GM23248 (cell line): ENCODE measurements around the gene P2RY8.

ENCODE experiments used
- EZH2 ChIP-seq: fragments of 200-600 bp; sonication (generic); IDR thresholded peaks from 2 replicates; pipeline ENCODE4 v1.6.1; 2018; ENCODE audit warnings: antibody characterized with exemption, mild to moderate bottlenecking; ENCODE audit not compliant: insufficient read depth, poor library complexity, severe bottlenecking
- EZH2phosphoT487 ChIP-seq: fragments of 200-600 bp; sonication (generic); IDR thresholded peaks from 2 replicates; pipeline ENCODE4 v1.6.1; 2018; ENCODE audit warnings: antibody characterized with exemption, moderate library complexity, mild to moderate bottlenecking, low read depth; ENCODE audit not compliant: insufficient read depth

DNA sequence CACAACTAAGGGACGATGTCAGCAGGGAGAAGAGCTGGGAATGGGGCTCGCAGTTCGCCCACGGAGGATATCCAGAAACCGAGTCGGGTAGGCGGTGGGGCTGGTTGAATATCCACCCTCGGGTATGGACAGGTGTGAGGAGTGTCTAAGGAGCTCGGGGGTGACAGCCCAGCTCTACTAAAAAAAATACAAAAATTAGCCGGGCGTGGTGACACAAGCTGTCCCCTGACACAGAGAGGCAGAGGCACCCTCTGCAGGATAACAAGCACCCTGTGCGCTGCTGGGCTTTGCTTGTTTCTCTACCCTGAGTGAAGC lies 72.1 kb downstream of the P2RY8 start:
- TF ChIP-seq EZH2 (no peak), EZH2phosphoT487 (no peak)
